Vagina (tissue), 2 donors: Measurements from ENCODE around the gene CSTPP1.

Experiments used
- CTCF ChIP-seq, 3 experiments: fragments of 450-650 bp in 2 of 3; fragments of 200-600 bp in 1 of 3; sonication (generic) in 1 of 3; IDR thresholded peaks; one replicate each; pipeline ENCODE4 v1.5.1; 2017 to 2019; ENCODE audit warnings: antibody characterized with exemption in 3 of 3, mild to moderate bottlenecking in 2 of 3, moderate library complexity in 2 of 3
- POLR2AphosphoS5 ChIP-seq, 2 donors: sonication (generic); formaldehyde crosslinking; IDR thresholded peaks; one replicate each; pipeline ENCODE4 v1.9.0; 2017; ENCODE audit warnings: antibody characterized with exemption in 2 of 2, mild to moderate bottlenecking in 2 of 2, low read depth in 1 of 2; ENCODE audit not compliant: insufficient read depth in 1 of 2

- TF ChIP-seq CTCF (IDR thresholded peaks at IDR 0.05) (no peak), POLR2AphosphoS5 (IDR thresholded peaks at IDR 0.05; ENCODE audit: insufficient read depth in 1 of 2, low read depth in 1 of 2) (no peak)
Observed at GRCh38 chr11:46944356-46945075, 8.0 kb downstream of the CSTPP1 start.
